GM12878 (cell line): ENCODE data around the gene TSHZ2. TPM values are rescaled to one million over a fixed set of nuclear protein-coding genes. Genes with fewer than 3 reads are reported as not detected.

Source experiments
- ATAC-seq: fragments of 200-7000 bp; cut with Tn5 transposase; 3 replicates; pipeline ENCODE4 v1.9.1; 2020; ENCODE audit warnings: mild to moderate bottlenecking, moderate library complexity
- BruUV-seq: library from RNA; stranded (reverse); fragments of 400-500 nt; replicated peaks from 2 replicates; lab custom pipeline; 2021; lab: Mats Ljungman, UMichigan
- CTCF ChIA-PET: fragments of 300-600 bp; sonication (Branson Sonifier 250); formaldehyde crosslinking; extraction: SDS; loops from one replicate; lab custom pipeline; 2021; ENCODE audit warnings: inconsistent platforms; lab: Yijun Ruan, JAX
- POLR2A ChIA-PET: fragments of 350-600 bp; formaldehyde crosslinking; extraction: SDS; loops from one replicate; lab custom pipeline; 2021; ENCODE audit warnings: inconsistent platforms; lab: Charles Lee
- RAD21 ChIA-PET: fragments of 300-600 bp; sonication (Branson Sonifier 250); formaldehyde crosslinking; loops from one replicate; lab custom pipeline; 2023; ENCODE audit warnings: antibody characterized with exemption; ENCODE audit not compliant: unreplicated experiment; lab: Charles Lee
- SMC1A ChIA-PET: fragments of 300-600 bp; sonication (Branson Sonifier 250); formaldehyde crosslinking; loops from one replicate; lab custom pipeline; 2023; ENCODE audit not compliant: unreplicated experiment, uncharacterized antibody; lab: Charles Lee
- DNase-seq: peaks from one replicate; pipeline ENCODE4 v3.0.0-alpha.2; 2011; ENCODE audit warnings: low read depth, low spot score
- FAIRE-seq: peaks from 3 replicates; lab custom pipeline; 2011; peaks lifted over from hg19 to GRCh38; lab: Jason Lieb, UNC
- H2AFZ ChIP-seq: 2 replicates; pipeline ENCODE4 v1.6.0; 2011; ENCODE audit warnings: low read depth, low read length, control low read depth; ENCODE audit not compliant: control insufficient read depth
- H3K27ac ChIP-seq: 2 replicates; pipeline ENCODE4 v1.5.1; 2011; ENCODE audit warnings: control low read depth; ENCODE audit not compliant: control insufficient read depth, insufficient read depth
- H3K27me3 ChIP-seq, 2 experiments: replicated peaks in 1 of 2; 2 replicates each; pipeline versions ENCODE4 v1.6.0 to v1.6.1; 2011; ENCODE audit warnings: low read length in 1 of 2; ENCODE audit not compliant: control insufficient read depth in 2 of 2, insufficient read depth in 2 of 2
- H3K36me3 ChIP-seq, 2 experiments: 2 replicates each; pipeline ENCODE4 v1.5.1; 2011; ENCODE audit warnings: low read length in 1 of 2; ENCODE audit not compliant: control insufficient read depth in 2 of 2, insufficient read depth in 2 of 2
- H3K4me1 ChIP-seq: 2 replicates; pipeline ENCODE4 v1.6.1; 2011; ENCODE audit warnings: mild to moderate bottlenecking, low read length, moderate library complexity, mixed read lengths; ENCODE audit not compliant: control insufficient read depth, insufficient read depth
- H3K4me2 ChIP-seq: 2 replicates; pipeline ENCODE4 v1.6.0; 2011; ENCODE audit warnings: control low read depth; ENCODE audit not compliant: control insufficient read depth, insufficient read depth
- H3K4me3 ChIP-seq: fragments of 200-600 bp; sonication (generic); 2 replicates; pipeline ENCODE4 v1.5.1; 2016
- H3K79me2 ChIP-seq: 2 replicates; pipeline ENCODE4 v1.6.0; 2011; ENCODE audit warnings: low read length; ENCODE audit not compliant: control insufficient read depth, insufficient read depth
- H3K9ac ChIP-seq: 2 replicates; pipeline ENCODE4 v1.8.0; 2011; ENCODE audit warnings: low read length, control low read depth, mixed read lengths; ENCODE audit not compliant: control insufficient read depth, insufficient read depth
- H3K9me3 ChIP-seq: replicated peaks from 3 replicates; pipeline ENCODE4 v1.5.1; 2011; ENCODE audit warnings: mild to moderate bottlenecking, low read length; ENCODE audit not compliant: control insufficient read depth, insufficient read depth
- H4K20me1 ChIP-seq: 2 replicates; pipeline ENCODE4 v1.6.0; 2011; ENCODE audit not compliant: control insufficient read depth, insufficient read depth
- CHD2 ChIP-seq: IDR thresholded peaks from 2 replicates; pipeline ENCODE4 v1.6.1; 2011; ENCODE audit warnings: low read depth, low read length, improper control_type of control experiment, borderline replicate concordance
- DPF2 ChIP-seq: fragments of 450-650 bp; IDR thresholded peaks from 2 replicates; pipeline ENCODE4 v1.6.1; 2017; ENCODE audit warnings: mild to moderate bottlenecking
- POU2F2 ChIP-seq: IDR thresholded peaks from 3 replicates; pipeline ENCODE4 v1.6.1; 2011; ENCODE audit warnings: low read depth, mild to moderate bottlenecking, low read length, borderline replicate concordance
- SRF ChIP-seq, 2 experiments: IDR thresholded peaks; 2 replicates each; pipeline ENCODE4 v1.6.1; 2011; ENCODE audit warnings: low read depth in 2 of 2, low read length in 2 of 2, mild to moderate bottlenecking in 1 of 2, moderate library complexity in 1 of 2
- SUZ12 ChIP-seq: fragments of 200-600 bp; sonication (generic); IDR thresholded peaks from one replicate; pipeline ENCODE4 v1.6.1; 2018; ENCODE audit warnings: antibody characterized with exemption, mild to moderate bottlenecking; ENCODE audit not compliant: unreplicated experiment
- TARDBP ChIP-seq: IDR thresholded peaks from 2 replicates; pipeline ENCODE4 v1.6.1; 2016; ENCODE audit warnings: borderline replicate concordance
- ZSCAN29 ChIP-seq: fragments of 450-650 bp; IDR thresholded peaks from 2 replicates; pipeline ENCODE4 v1.6.1; 2017; ENCODE audit warnings: mild to moderate bottlenecking, moderate library complexity
- WGBS: methylation state at CpG from one replicate; pipeline ENCODE4 v1.1.6; 2016; ENCODE audit warnings: low lambda C conversion rate; ENCODE audit not compliant: insufficient replicate concordance, insufficient coverage; ENCODE audit errors: missing lambda C conversion rate; 5-methylcytosine and 5-hydroxymethylcytosine counted together
- in situ Hi-C: fragments of 300-500 bp; cut with MboI; formaldehyde crosslinking; loops from 9 replicates; pipeline ENCODE4 v1.14.3; 2018; ENCODE audit warnings: mixed read lengths
- intact Hi-C: fragments of 100-400 bp; cut with micrococcal nuclease; formaldehyde crosslinking; loops from one replicate; pipeline ENCODE4 v1.14.2; 2022; ENCODE audit not compliant: unreplicated experiment
- polyA plus RNA-seq, 11 experiments: library from polyadenylated mRNA; depleted of rRNA in 4 of 11; unstranded in 6 of 11; stranded (reverse) in 5 of 11; fragments of >200 nt; fragmentation: Nextera tagmentation in 4 of 11; fragmentation: Illumina TruSeq in 1 of 11; extraction: Ambion mirVana in 4 of 11; extraction: Trizol in 1 of 11; gene quantifications; 1 replicate in 1 of 11; 2 replicates in 10 of 11; pipeline versions ENCODE4 v1.2.1 to v1.2.3, GENCODE V29; 2011 to 2016; ENCODE audit warnings: inconsistent platforms in 2 of 11, missing spikeins in 2 of 11, low read depth in 1 of 11
- total RNA-seq, 4 experiments: library from RNA; depleted of rRNA in 3 of 4; stranded (reverse); fragments of >200 nt in 3 of 4; fragmentation: Illumina TruSeq in 1 of 4; extraction: Trizol in 1 of 4; gene quantifications; 2 replicates each; pipeline versions ENCODE4 v1.2.1 to v1.2.3, GENCODE V29; 2013 to 2021
- TF ChIP-seq, protein P1 (sequence below): fragments of 450-650 bp; IDR thresholded peaks from 2 replicates; pipeline ENCODE4 v1.6.1; 2017; ENCODE audit warnings: borderline replicate concordance
- TF ChIP-seq, protein P2 (sequence below): IDR thresholded peaks from 2 replicates; pipeline ENCODE4 v1.6.1; 2012; ENCODE audit warnings: low read depth, low read length, improper control_type of control experiment
- TF ChIP-seq, protein P3 (sequence below): fragments of 450-650 bp; IDR thresholded peaks from 2 replicates; pipeline ENCODE4 v1.6.1; 2017; ENCODE audit warnings: low read depth, mild to moderate bottlenecking, moderate library complexity

Gene TSHZ2
- total and polyA plus RNA-seq, 10 of the 15 experiments (the other 5 are each of a cell fraction or from before 2014, with no cell fraction given) = 0.01 to 0.86 (median 0.13) TPM; not detected in 2

DNA sequence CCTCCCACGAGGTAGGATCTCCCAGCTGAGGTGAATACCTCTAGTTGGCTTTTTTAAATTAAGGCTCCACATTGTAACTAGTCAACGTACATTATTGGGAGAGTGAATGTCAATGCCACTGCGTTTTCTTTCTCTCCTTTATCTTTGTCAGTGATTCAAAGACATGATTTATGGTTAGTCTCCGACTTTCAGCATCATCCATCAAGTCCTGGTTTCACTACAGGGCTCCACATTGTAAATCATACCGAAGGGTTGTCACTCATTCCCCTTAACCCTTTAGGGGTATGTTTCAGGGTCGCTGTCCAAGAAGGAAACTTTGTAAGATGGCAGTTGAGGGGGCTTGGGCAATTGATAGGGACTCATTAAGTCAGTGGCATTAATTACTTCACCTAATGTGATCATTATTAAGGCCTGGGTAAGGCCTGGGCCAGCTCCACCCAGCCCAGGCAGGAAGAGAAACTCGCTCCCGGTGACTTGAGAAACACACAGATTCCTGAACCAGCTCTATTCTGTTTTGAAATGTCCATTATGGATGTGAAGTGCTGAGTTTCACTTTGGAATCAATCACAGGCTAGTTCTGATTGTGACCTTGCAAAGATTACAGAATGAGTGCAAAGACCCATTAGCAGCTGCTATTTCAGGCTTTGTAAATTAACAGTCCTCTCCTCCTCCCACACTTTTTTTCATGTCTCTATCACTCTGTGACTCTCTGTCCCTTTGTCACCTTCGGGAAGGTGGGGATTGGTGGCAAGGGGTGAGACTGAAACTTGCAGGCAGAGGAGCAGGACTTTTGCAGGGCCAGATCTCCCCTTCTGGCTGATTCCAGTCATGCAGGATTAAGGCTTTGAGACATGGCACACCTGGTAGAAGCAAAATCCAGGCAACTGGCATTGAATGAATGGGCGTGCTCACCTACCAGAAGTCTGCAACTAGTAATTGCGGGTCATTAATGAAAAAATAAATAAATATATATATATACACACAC lies 222.4 kb downstream of the TSHZ2 start:
- no peaks in the 10 kb centered on the region for H3K4me1 ChIP-seq
- H3K4me2 ChIP-seq = no peak overlapping the region
- ChIA-PET RAD21 (no interaction called here), SMC1A (no interaction called here), POLR2A (interaction anchor here (0.6 kb wide), 1 partner anchor 1279 kb away, joined by 4 read pairs; no protein-coding TSS in a partner anchor)
- 43% methylated on average over 11 of the region's 11 CpGs for WGBS
- H4K20me1 ChIP-seq = no peaks in the 10 kb centered on the region
- no peak overlapping the region for H2AFZ ChIP-seq
- no peak overlapping the region for H3K9ac ChIP-seq
- H3K9me3 ChIP-seq = no peaks in the 10 kb centered on the region
- no TSS peak for BruUV-seq
- no peak overlapping the region for H3K27ac ChIP-seq
- no peak overlapping the region for H3K4me3 ChIP-seq
- ATAC-seq = no peak
- peak; percentile 52 for FAIRE-seq
- H3K79me2 ChIP-seq = no peaks in the 10 kb centered on the region
- TF ChIP-seq, protein P1, sequence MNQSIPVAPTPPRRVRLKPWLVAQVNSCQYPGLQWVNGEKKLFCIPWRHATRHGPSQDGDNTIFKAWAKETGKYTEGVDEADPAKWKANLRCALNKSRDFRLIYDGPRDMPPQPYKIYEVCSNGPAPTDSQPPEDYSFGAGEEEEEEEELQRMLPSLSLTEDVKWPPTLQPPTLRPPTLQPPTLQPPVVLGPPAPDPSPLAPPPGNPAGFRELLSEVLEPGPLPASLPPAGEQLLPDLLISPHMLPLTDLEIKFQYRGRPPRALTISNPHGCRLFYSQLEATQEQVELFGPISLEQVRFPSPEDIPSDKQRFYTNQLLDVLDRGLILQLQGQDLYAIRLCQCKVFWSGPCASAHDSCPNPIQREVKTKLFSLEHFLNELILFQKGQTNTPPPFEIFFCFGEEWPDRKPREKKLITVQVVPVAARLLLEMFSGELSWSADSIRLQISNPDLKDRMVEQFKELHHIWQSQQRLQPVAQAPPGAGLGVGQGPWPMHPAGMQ = no peak
- TF ChIP-seq CHD2 (no peak), TARDBP (no peak), DPF2 (no peak), ZSCAN29 (no peak), POU2F2 (no peak), SRF (IDR thresholded peaks at IDR 0.05; ENCODE audit: low read depth in 2 of 2, low read length in 2 of 2) (no peak), SUZ12 (no peak)
- TF ChIP-seq, protein P2, sequence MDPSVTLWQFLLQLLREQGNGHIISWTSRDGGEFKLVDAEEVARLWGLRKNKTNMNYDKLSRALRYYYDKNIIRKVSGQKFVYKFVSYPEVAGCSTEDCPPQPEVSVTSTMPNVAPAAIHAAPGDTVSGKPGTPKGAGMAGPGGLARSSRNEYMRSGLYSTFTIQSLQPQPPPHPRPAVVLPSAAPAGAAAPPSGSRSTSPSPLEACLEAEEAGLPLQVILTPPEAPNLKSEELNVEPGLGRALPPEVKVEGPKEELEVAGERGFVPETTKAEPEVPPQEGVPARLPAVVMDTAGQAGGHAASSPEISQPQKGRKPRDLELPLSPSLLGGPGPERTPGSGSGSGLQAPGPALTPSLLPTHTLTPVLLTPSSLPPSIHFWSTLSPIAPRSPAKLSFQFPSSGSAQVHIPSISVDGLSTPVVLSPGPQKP = no peak
- TF ChIP-seq, protein P3, sequence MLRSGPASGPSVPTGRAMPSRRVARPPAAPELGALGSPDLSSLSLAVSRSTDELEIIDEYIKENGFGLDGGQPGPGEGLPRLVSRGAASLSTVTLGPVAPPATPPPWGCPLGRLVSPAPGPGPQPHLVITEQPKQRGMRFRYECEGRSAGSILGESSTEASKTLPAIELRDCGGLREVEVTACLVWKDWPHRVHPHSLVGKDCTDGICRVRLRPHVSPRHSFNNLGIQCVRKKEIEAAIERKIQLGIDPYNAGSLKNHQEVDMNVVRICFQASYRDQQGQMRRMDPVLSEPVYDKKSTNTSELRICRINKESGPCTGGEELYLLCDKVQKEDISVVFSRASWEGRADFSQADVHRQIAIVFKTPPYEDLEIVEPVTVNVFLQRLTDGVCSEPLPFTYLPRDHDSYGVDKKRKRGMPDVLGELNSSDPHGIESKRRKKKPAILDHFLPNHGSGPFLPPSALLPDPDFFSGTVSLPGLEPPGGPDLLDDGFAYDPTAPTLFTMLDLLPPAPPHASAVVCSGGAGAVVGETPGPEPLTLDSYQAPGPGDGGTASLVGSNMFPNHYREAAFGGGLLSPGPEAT = no peak
- TF ChIP-seq, all 136 proteins: peak for 0
- CTCF ChIA-PET = interaction anchor here (0.6 kb wide), 1 partner anchor 80 kb away, joined by 3 read pairs; no protein-coding TSS in a partner anchor
- Histone ChIP-seq H3K36me3 (no peaks in the 10 kb centered on the region), H3K27me3 (peaks cover 0 to 2% of the 10 kb centered on the region in 2 experiments; a peak in 2 of 4 replicates)
- intact Hi-C loops = no loop called here
- in situ Hi-C loops = no loop called here
- DNase-seq = no peak
